MV-4-11 (cell line): ENCODE measurements around the gene LAMC2.
"Not testable (repeated sequence)": the region's sequence is repeated elsewhere in the genome, so short reads cannot be mapped to it uniquely, and the experiment has no call there.

Experiments used
- DNase-seq: peaks from one replicate; lab custom pipeline; 2025; lab: John Stamatoyannopoulos, UW

The LAMC2 gene

DNA sequence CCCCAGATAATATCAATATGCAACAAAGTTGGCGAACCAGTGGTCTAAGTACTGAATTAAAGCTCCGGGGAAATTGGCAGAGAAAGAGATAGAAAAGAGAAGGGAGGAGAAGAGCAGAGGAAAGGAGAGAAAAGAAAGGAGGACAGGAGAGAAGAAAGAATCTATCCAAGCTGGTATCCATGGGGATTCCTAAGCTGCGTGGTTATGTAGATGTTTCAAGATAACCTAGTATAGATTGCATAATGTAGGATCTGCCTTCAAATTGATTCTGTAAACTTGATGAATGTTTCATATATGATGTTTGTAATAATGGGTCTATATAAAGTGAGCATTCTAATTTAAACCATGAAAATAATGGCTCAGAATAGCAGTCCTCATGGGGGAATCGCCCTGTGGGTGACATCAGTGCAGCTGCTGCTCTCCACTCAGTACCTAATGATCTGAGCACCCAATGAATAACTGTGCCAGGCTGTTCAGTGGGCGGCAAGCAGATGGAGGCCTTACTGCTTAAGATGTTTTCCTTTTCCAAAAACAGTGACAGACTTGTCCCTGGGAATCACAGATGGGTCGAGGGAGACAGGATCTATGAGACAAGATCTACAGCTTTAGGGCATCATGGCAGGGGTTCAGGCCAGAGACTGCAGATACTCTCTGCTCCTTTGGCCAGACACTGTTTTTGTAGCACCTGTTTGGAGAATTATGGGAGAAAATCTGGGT is 78.0 kb downstream of the LAMC2 start:
- DNase-seq = no peak

DNA sequence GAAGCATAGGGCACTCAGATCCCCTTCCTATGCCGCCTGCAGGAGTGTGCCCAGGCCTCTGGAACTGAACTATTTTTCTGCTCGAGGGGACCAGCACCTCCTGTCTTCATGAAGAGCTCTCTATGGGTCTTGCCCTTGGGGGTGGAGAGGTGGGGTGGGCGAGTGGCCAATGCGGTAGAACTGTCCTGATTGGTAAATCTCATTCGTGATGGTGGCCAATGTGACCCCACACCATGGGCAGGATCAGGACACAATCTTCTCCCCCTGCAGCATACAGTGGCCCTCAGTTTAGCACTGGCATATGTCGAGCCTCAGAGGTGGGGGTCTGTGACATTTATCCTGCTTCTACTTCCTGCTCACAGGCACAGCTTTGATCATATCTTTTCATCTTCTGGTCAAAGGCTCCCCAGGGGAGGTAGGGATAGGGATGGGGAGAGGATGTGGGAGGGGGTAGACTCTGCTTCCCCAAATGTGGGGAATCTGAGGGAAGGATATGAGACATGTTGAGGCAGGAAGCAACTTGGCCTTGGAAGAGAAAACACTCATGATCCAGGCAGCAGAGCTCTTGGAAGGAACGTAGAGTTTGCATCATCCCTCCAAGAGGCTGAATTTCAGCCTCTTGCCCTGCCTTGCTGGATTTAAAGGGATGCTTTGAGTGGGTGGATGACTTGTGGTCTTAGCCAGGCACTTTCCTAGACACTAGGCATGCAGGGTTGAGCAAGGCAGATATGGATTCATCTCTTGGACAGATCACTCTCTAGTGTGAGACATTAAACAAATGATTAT is 81.8 kb downstream of the LAMC2 start:
- DNase-seq = peak; percentile 13

GRCh38 chr1:183270541-183271141 is 84.6 kb downstream of the LAMC2 start:
- DNase-seq = no peak

DNA sequence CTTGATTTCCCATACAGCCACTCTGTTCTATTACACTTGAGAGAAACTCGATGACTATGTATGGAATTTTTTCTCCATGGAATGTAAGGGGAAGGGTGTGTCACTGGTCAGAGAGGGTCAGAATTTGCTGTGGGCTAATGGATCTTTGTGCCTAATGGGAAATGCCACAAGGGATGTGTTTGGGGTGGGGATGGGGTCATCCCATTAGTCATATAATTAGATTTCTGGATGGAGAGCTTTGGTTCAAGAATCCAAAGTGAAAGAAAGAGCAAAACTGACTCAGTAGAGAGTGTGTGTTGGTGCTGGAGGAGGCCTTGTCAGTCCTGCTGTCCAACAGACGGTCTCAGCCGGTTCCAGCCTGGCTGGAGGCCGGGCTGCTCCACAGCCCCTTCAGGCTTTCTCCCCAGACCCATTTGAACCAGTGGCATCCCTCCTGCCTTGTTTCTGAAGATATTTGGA is 86.4 kb downstream of the LAMC2 start:
- no peak for DNase-seq

- DNase-seq = no peak
Measured at GRCh38 chr1:183273300-183273699, 87.2 kb downstream of the LAMC2 start.

- DNase-seq = not testable (repeated sequence)
Measured at GRCh38 chr1:183273984-183274383, 87.9 kb downstream of the LAMC2 start.

GRCh38 chr1:183274836-183275235 is 88.8 kb downstream of the LAMC2 start:
- no peak for DNase-seq

- no peak for DNase-seq
Measured at GRCh38 chr1:183275322-183275721, 89.3 kb downstream of the LAMC2 start.

DNA sequence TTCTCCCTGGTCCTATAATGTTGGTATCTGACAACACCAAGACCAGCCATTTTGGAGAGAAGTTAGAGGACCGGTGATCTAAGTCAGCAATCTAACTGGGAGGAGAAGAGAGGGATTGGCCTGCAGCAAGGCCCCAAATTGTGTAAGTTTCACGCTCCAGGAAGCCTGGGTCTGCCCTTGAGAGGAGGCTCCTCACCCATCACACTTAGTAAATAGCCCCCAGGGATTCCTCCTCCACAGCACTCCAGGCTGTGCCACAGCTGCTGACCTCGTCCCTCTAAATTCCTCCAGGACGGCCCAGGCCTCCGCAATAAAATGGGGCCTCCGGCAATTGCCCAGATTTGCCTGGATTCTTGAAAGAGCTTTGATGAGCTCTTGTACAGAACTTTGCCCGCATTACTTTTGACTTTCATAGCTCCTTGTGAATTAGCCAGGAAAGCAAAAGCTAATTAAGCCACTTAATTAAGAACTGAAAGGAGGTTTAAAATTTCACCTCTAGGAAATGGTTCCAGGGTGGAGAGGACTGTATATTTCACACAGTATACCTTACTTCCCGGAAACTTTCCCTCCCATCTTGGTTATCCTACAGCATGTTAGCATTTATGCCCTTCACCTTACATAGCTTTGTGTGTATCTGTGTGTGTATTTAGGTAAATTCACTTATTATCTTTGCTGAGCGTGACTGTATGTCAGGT is 90.5 kb downstream of the LAMC2 start:
- no peak for DNase-seq

DNA sequence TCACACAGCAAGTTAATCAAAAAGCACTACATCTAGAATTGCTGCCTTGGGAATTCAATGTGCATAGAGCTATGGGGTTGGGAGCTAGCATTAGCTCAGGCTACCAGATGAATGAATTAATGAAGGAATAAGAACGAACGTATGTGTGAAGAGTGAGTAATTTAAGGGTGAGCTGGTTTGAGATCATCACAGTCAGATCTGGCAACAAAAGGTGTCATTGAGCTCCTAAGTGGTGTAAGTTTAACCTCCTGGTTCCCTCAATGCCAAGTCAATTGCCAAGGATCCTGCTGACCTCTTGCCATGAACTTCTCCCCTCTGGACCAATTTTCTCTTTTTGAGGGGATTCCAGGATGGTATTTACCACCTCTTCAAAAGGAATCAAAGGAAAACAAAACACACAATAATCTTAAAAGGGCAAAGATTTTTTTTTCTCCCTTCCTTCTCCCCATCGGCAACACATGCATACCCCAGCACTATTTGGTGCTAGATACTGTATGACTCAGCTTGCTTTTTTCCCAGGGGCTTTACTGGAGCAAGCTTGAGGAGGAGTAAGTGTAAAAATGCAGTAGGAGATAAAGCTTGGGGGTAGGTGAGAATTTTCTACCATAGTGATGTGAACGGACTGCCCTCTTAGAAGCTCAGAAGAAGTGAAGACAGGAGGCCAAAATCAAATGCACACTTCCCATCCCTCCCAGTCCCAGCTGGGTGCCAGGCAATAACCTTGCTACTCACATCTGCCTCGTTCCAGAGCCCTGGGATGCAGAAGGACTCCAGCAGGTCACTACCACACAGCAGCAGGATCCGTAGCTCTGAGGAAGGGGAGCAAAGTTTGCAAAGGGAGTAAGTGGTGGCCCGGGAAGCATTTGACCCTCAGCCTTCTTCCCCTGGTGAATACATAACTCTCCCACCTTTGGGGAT is 92.0 kb downstream of the LAMC2 start:
- DNase-seq = no peak

- peak; percentile 51 for DNase-seq
Measured at GRCh38 chr1:183278739-183279591, 92.9 kb downstream of the LAMC2 start.

- peak; percentile 97 for DNase-seq
Measured at GRCh38 chr1:183279835-183280234, 93.8 kb downstream of the LAMC2 start.

DNA sequence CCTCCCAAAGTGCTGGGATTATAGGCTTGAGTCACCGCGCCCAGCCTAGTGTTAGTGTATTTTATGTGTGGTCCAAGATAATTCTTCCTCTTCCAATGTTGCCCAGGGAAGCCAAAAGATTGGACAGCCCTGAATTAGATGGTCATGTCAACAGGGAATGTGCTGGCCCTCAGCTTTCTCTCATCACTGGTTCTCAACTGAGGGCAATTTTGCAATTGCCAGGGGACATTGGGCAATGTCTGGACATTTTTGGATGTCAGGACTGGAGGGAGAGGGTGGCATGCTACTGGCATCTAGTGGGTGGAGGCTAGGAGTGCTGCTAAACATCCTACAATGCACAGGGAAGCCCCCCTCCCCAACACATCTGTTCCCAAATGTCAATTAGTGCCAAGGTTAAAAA is 95.0 kb downstream of the LAMC2 start:
- peak; percentile 85 for DNase-seq

DNA sequence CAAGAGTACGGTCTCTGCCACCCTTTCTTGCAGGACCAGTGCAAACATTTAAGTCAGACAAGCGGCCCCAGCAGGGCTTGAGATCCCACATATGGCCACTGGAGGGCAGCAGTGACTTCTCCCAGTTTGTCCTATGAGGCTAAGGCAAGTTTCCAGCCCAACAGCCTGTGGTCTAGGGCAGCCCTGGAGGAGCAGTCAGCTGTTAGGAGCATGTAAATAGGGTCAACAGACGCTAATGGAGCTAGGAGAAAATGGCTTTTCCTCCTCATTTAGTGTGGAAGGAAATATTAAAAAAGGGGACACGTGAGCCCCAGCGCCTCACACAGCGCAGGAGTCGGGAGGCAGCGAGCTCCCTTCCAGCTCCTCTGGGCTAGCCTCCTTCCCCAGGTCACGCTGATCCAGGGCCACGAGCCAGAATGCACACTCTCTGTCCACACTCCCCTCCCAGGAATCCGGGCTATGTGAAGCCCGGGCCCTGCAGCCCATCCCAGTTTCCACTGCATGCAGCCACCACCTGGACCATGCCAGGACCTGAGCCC is 95.6 kb downstream of the LAMC2 start:
- peak; percentile 87 for DNase-seq

GRCh38 chr1:183282101-183282855 is 96.2 kb downstream of the LAMC2 start:
- DNase-seq = no peak

DNA sequence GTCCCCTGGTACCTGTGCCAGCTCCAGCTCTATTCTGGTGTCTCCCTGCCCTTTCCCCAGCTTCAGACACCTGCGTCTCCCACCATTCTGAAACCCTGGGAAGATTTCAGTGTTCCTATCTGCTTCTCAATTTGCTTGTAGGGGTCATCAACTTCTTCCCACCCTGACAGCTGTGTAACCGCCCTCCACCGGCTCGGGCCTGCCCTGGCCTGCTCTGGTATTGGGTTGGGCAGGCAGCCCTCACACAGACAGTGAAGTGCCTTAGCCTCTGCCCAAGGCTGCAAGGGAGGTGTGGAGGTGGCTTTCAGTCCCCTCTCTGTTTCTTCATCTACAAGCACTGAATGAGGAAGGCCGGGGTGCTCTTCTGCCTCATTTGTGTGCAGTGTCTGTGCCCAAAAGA is 97.2 kb downstream of the LAMC2 start:
- DNase-seq = no peak

DNA sequence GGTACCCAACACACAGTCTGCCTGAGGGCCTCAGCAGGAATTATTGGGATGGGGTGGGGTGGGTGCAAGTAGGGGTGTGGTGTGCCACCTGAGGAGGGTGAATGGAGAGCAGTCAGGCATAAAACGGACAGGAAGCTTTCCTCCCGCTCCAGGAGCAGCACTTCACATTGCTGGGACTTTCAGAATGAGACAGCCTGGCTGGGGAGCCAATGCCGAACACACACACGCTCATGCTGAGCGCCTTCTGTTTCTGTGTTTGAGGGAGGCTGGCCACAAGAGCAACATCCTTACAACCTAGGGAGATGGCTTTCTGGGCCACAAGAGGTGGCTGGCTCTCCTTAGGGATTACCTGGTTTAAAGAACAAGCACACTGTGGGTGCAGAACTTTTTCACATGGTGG is 98.0 kb downstream of the LAMC2 start:
- no peak for DNase-seq

DNA sequence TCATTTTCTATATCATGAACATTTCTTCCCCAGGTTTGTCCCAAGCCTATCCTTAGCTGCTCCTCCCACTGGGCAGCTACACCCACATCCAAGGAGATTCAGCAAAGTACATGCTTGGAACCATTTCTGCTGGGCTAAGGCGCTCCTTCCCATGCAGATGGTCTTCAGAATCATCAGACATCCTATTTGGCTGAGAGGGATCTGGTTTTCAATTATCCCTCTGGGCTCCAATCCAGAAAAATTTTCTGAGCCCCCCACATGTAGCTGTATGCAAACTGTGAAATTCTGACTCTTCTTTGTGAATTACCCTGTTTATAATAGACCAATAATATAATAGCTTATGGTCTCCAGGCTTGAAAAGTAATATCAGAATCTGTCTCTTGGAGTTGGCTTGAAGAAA is 99.2 kb downstream of the LAMC2 start:
- DNase-seq = no peak

DNA sequence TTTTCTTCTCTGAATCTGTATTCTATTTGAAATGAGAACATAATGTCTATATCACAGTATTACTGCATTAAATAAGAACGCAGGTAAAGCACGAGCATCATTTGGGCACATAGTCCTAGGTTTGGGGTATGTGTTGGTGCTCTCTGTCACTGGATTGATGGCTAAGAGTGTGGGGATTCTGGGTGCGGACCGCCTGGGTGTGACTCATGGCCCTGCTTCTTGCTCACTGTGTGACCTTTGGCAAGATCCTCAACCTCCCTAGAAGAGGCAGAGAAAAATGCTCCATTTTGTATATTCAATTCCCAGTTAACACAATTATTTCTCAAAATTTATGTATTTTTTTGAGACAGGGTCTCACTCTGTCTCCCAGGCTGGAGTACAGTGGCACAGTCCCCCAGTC is 99.7 kb downstream of the LAMC2 start:
- no peak for DNase-seq
